ENCODE results near the gene ANLN.
"Not testable (repeated sequence)": the region's sequence is repeated elsewhere in the genome, so short reads cannot be mapped to it uniquely, and the experiment has no call there.

DNA sequence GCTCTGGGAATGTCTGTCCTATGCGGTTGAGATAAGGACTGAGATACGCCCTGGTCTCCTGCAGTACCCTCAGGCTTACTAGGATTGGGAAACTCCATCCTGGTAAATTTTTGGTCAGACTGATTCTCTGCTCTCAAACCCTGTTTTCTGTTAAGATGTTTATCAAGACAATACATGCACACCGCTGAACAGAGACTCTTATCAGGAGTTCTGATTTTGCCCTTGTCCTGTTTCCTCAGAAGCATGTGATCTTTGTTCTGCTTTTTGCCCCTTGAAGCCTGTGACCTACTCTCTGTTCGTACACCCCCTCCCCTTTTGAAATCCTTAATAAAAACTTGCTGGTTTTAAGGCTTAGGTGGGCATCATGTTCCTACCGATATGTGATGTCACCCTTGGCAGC, 76.3 kb downstream of the ANLN start:
- TF ChIP-seq, protein P1, sequence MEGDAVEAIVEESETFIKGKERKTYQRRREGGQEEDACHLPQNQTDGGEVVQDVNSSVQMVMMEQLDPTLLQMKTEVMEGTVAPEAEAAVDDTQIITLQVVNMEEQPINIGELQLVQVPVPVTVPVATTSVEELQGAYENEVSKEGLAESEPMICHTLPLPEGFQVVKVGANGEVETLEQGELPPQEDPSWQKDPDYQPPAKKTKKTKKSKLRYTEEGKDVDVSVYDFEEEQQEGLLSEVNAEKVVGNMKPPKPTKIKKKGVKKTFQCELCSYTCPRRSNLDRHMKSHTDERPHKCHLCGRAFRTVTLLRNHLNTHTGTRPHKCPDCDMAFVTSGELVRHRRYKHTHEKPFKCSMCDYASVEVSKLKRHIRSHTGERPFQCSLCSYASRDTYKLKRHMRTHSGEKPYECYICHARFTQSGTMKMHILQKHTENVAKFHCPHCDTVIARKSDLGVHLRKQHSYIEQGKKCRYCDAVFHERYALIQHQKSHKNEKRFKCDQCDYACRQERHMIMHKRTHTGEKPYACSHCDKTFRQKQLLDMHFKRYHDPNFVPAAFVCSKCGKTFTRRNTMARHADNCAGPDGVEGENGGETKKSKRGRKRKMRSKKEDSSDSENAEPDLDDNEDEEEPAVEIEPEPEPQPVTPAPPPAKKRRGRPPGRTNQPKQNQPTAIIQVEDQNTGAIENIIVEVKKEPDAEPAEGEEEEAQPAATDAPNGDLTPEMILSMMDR (IDR thresholded peaks at IDR 0.05), result not testable (repeated sequence)
- TF ChIP-seq POLR2A (IDR thresholded peaks at IDR 0.05), result not testable (repeated sequence)

All from body of pancreas (tissue), 4 donors.